ENCODE data around the gene UACA. TPM values are rescaled to one million over a fixed set of nuclear protein-coding genes. Genes with fewer than 3 reads are reported as not detected.

The UACA gene
- total RNA-seq, 1 experiment from 2014 or later, result 43.0 TPM

- peak; percentile 42 for DNase-seq (ENCODE audit: low read depth)
Measured at GRCh38 chr15:70714015-70714414, 49.3 kb downstream of the UACA start.

GRCh38 chr15:70712271-70712670, 51.1 kb downstream of the UACA start:
- no peak for DNase-seq (ENCODE audit: low read depth)

- no peak for DNase-seq (ENCODE audit: low read depth)
Measured at GRCh38 chr15:70710714-70711113, 52.6 kb downstream of the UACA start.

- DNase-seq (ENCODE audit: low read depth), result no peak
Measured at GRCh38 chr15:70708839-70709238, 54.5 kb downstream of the UACA start.

GRCh38 chr15:70707686-70708300, 55.6 kb downstream of the UACA start:
- no peak for DNase-seq (ENCODE audit: low read depth)

- no peak for DNase-seq (ENCODE audit: low read depth)
Measured at GRCh38 chr15:70704731-70705130, 58.6 kb downstream of the UACA start.

- DNase-seq (ENCODE audit: low read depth), result no peak
Measured at GRCh38 chr15:70704166-70704565, 59.2 kb downstream of the UACA start.

GRCh38 chr15:70703096-70703878, 60.1 kb downstream of the UACA start:
- DNase-seq (ENCODE audit: low read depth), result peak; percentile 55

GRCh38 chr15:70702584-70702983, 60.8 kb downstream of the UACA start:
- DNase-seq (ENCODE audit: low read depth), result peak; percentile 22

GRCh38 chr15:70701891-70702568, 61.3 kb downstream of the UACA start:
- peak; percentile 71 for DNase-seq (ENCODE audit: low read depth)

GRCh38 chr15:70701171-70701570, 62.2 kb downstream of the UACA start:
- no peak for DNase-seq (ENCODE audit: low read depth)

GRCh38 chr15:70699890-70700289, 63.5 kb downstream of the UACA start:
- no peak for DNase-seq (ENCODE audit: low read depth)

- peak; percentile 65 for DNase-seq (ENCODE audit: low read depth)
Measured at GRCh38 chr15:70698836-70699390, 64.4 kb downstream of the UACA start.

GRCh38 chr15:70698426-70698825, 64.9 kb downstream of the UACA start:
- DNase-seq (ENCODE audit: low read depth), result no peak

GRCh38 chr15:70690491-70691276, 72.7 kb downstream of the UACA start:
- no peak for DNase-seq (ENCODE audit: low read depth)

- no peak for DNase-seq (ENCODE audit: low read depth)
Measured at GRCh38 chr15:70690021-70690420, 73.3 kb downstream of the UACA start.

- DNase-seq (ENCODE audit: low read depth), result no peak
Measured at GRCh38 chr15:70687482-70687881, 75.9 kb downstream of the UACA start.

- no peak for DNase-seq (ENCODE audit: low read depth)
Measured at GRCh38 chr15:70680817-70681216, 82.5 kb downstream of the UACA start.

- DNase-seq (ENCODE audit: low read depth), result no peak
Measured at GRCh38 chr15:70679919-70680231, 83.5 kb downstream of the UACA start.

GRCh38 chr15:70672081-70672480, 91.3 kb downstream of the UACA start:
- peak; percentile 9 for DNase-seq (ENCODE audit: low read depth)

GRCh38 chr15:70670680-70671079, 92.7 kb downstream of the UACA start:
- DNase-seq (ENCODE audit: low read depth), result no peak

Measured in M059J (cell line).